ENCODE data around the gene VWF.

DNA sequence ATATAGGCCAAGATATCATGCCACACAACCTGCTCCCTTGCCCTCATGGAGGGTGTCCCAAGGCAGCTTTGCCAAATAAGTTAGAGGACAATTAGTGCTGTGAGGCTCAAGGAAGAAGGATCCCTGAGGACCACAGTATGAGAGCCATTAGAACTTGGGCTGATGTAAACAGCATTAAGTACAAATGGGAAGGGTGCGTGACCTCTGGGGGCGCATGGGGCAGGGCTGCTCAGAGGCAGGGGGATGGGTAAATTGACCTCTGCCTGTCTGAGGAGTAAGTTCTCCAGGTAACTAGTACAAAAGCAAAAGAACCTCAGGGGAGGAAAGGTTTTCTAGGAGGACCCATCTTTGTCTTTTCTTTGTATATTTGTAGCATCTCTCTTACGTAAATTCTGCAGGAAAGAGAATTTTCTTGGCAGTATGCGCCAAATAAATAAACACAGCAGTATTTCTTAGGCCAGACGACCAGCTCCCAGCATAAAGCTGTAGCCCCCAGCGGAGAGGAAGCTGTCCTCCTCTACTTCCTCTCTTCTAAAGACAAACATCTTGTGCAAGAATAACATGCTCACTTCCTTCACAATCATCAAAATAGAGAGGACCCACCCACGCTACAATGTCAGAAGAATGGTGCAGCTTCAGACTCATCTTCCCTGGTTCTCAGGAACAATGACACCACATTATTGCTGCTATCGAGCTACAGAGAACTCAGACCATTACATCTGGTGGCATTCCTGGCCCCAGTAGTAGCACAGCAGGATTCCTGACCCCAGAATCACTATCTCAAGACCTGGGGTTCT is 16.4 kb upstream of the VWF start:
- TF ChIP-seq, protein P1, sequence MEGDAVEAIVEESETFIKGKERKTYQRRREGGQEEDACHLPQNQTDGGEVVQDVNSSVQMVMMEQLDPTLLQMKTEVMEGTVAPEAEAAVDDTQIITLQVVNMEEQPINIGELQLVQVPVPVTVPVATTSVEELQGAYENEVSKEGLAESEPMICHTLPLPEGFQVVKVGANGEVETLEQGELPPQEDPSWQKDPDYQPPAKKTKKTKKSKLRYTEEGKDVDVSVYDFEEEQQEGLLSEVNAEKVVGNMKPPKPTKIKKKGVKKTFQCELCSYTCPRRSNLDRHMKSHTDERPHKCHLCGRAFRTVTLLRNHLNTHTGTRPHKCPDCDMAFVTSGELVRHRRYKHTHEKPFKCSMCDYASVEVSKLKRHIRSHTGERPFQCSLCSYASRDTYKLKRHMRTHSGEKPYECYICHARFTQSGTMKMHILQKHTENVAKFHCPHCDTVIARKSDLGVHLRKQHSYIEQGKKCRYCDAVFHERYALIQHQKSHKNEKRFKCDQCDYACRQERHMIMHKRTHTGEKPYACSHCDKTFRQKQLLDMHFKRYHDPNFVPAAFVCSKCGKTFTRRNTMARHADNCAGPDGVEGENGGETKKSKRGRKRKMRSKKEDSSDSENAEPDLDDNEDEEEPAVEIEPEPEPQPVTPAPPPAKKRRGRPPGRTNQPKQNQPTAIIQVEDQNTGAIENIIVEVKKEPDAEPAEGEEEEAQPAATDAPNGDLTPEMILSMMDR (IDR thresholded peaks at IDR 0.05; ENCODE audit: low read depth, low read length), result no peak
- peak; percentile 26 for TF ChIP-seq POLR2A (IDR thresholded peaks at IDR 0.05; ENCODE audit: extremely low read depth, insufficient read length)
- peak; percentile 60 for TF ChIP-seq MYC (IDR thresholded peaks at IDR 0.05; ENCODE audit: low read depth, low read length)

All from NB4 (cell line).